Lung (tissue), 12 donors: ENCODE measurements around the gene ARL14EPL. TPM values are rescaled to one million over a fixed set of nuclear protein-coding genes. Genes with fewer than 3 reads are reported as not detected.

ENCODE experiments used
- ATAC-seq: fragments of 200-7000 bp; cut with Tn5 transposase; one replicate; pipeline ENCODE4 v1.9.1; 2020; ENCODE audit warnings: moderate number of reproducible peaks; ENCODE audit not compliant: insufficient read depth, low FRiP score
- DNase-seq, 3 donors: peaks; one replicate each; pipeline ENCODE4 v3.0.0-alpha.2; 2013 to 2017
- H3K27ac ChIP-seq, 2 donors: one replicate each; pipeline ENCODE4 v1.5.1; 2013; ENCODE audit warnings: mild to moderate bottlenecking in 2 of 2, moderate library complexity in 2 of 2, control low read depth in 1 of 2, inconsistent platforms in 1 of 2, low read depth in 1 of 2, low read length in 1 of 2
- H3K27me3 ChIP-seq, 3 donors: one replicate each; pipeline ENCODE4 v1.5.1; 2013; ENCODE audit warnings: low read length in 2 of 3; ENCODE audit not compliant: control insufficient read depth in 3 of 3, insufficient read depth in 3 of 3
- H3K36me3 ChIP-seq, 4 donors: one replicate each; pipeline ENCODE4 v1.5.1; 2013; ENCODE audit warnings: low read length in 4 of 4, mild to moderate bottlenecking in 1 of 4, moderate library complexity in 1 of 4; ENCODE audit not compliant: control insufficient read depth in 4 of 4, insufficient read depth in 4 of 4
- H3K4me1 ChIP-seq, 5 donors: one replicate each; pipeline ENCODE4 v1.5.1; 2013; ENCODE audit warnings: low read length in 5 of 5, mild to moderate bottlenecking in 2 of 5, moderate library complexity in 1 of 5; ENCODE audit not compliant: control insufficient read depth in 5 of 5, insufficient read depth in 5 of 5
- H3K4me3 ChIP-seq: one replicate; pipeline ENCODE4 v1.5.1; 2013; ENCODE audit warnings: mild to moderate bottlenecking, control low read depth, moderate library complexity
- H3K9ac ChIP-seq, 2 donors: one replicate each; pipeline ENCODE4 v1.5.1; 2013; ENCODE audit warnings: low read length in 2 of 2, control low read depth in 1 of 2; ENCODE audit not compliant: insufficient read depth in 1 of 2
- H3K9me3 ChIP-seq, 4 donors: one replicate each; pipeline ENCODE4 v1.5.1; 2013; ENCODE audit warnings: low read length in 3 of 4, mild to moderate bottlenecking in 1 of 4, moderate library complexity in 1 of 4; ENCODE audit not compliant: control insufficient read depth in 4 of 4, insufficient read depth in 3 of 4
- WGBS, 2 donors: extraction: QIAGEN DNeasy Blood & Tissue Kit; methylation state at CpG; one replicate each; pipeline ENCODE4 v1.1.7; 2013; 5-methylcytosine and 5-hydroxymethylcytosine counted together
- polyA plus RNA-seq, 2 donors: library from polyadenylated mRNA; stranded (reverse); fragments of 200-250 nt; gene quantifications; one replicate each; pipeline ENCODE4 v1.2.1, GENCODE V29; 2013
- total RNA-seq, 2 donors: library from RNA; depleted of rRNA in 1 of 2; stranded (reverse); fragments of >200 nt in 1 of 2; gene quantifications; one replicate each; pipeline ENCODE4 v1.2.1, GENCODE V29; 2014 to 2021
- TF ChIP-seq, protein P1 (sequence below): IDR thresholded peaks from 2 replicates; pipeline ENCODE4 v1.5.1; 2012; ENCODE audit warnings: mild to moderate bottlenecking; ENCODE audit errors: control extremely low read depth, extremely low read depth
- donor health status: control.
- donor health status: control.
- donor health status: Bipolar disorder and iron deficiency.
- donor health status: healthy.
- donor health status: DM: yes; HTN: yes; CAD: no.

Gene ARL14EPL
- total and polyA plus RNA-seq, 4 donors: 0.10 TPM; not detected in 3

- Histone ChIP-seq H3K9me3 (no peaks in the 10 kb centered on the region), H3K4me3 (no peak overlapping the region), H3K4me1 (no peaks in the 10 kb centered on the region), H3K27me3 (no peaks in the 10 kb centered on the region), H3K36me3 (no peaks in the 10 kb centered on the region), H3K27ac (no peak overlapping the region), H3K9ac (no peak overlapping the region)
- no peak for DNase-seq
- TF ChIP-seq, protein P1, sequence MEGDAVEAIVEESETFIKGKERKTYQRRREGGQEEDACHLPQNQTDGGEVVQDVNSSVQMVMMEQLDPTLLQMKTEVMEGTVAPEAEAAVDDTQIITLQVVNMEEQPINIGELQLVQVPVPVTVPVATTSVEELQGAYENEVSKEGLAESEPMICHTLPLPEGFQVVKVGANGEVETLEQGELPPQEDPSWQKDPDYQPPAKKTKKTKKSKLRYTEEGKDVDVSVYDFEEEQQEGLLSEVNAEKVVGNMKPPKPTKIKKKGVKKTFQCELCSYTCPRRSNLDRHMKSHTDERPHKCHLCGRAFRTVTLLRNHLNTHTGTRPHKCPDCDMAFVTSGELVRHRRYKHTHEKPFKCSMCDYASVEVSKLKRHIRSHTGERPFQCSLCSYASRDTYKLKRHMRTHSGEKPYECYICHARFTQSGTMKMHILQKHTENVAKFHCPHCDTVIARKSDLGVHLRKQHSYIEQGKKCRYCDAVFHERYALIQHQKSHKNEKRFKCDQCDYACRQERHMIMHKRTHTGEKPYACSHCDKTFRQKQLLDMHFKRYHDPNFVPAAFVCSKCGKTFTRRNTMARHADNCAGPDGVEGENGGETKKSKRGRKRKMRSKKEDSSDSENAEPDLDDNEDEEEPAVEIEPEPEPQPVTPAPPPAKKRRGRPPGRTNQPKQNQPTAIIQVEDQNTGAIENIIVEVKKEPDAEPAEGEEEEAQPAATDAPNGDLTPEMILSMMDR: no peak
- 92 to 95% methylated on average over 3 of the region's 3 CpGs for WGBS, 2 donors
- no peak for ATAC-seq
Observed at GRCh38 chr5:116046261-116046660, 14.0 kb downstream of the ARL14EPL start.

- Histone ChIP-seq H3K9me3 (no peaks in the 10 kb centered on the region), H3K4me3 (no peak overlapping the region), H3K27me3 (no peaks in the 10 kb centered on the region), H3K9ac (no peak overlapping the region), H3K36me3 (no peaks in the 10 kb centered on the region), H3K4me1 (no peaks in the 10 kb centered on the region), H3K27ac (no peak overlapping the region)
- ATAC-seq: no peak
- WGBS, 2 donors: 84 to 91% methylated on average over 2 of the region's 2 CpGs
- DNase-seq: no peak
- TF ChIP-seq, protein P1: no peak
Observed at GRCh38 chr5:116046823-116047222, 14.6 kb downstream of the ARL14EPL start.

DNA sequence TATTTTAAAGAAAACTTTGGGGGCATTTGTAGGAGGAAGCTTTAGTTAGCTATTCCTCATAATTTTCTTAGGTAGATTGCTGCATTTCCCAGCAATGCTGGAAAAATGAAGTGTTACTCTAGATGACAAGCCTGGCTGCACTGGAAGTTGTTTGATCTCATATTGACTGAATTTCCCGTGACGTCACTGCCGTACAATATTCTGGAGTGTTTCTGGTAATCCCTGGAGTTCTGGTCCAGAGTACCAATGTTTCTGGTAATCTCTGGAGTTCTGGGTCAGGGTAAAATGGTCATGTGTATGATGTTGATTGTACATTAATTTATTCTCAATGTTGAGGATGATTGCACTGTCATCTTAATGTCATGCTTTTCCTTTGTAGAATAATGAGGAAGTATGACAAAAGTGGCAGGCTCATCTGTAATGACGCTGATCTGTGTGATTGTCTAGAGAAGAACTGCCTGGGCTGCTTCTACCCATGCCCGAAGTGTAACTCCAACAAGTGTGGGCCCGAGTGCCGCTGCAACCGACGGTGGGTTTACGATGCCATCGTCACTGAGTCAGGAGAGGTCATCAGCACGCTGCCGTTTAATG, 26.2 kb downstream of the ARL14EPL start:
- no peak for DNase-seq
- WGBS, 2 donors: 76 to 79% methylated on average over 13 of the region's 13 CpGs

More for the DNA sequence above, 26.2 kb downstream of the ARL14EPL start:
- Histone ChIP-seq H3K27me3 (peaks cover 0 to 2% (median 0%) of the 10 kb centered on the region in 3 donors), H3K4me1 (peaks cover 0 to 7% (median 0%) of the 10 kb centered on the region in 5 donors), H3K27ac (no peak overlapping the region), H3K36me3 (no peaks in the 10 kb centered on the region), H3K9me3 (no peaks in the 10 kb centered on the region), H3K4me3 (no peak overlapping the region), H3K9ac (no peak overlapping the region)
- ATAC-seq: no peak
- TF ChIP-seq, protein P1: no peak
